Astrocyte of the cerebellum (primary cell): Measurements from ENCODE around the gene SEC16B.
A peak's percentile ranks its signal among the peaks of the same experiment; 100 is the strongest.

Experiments used
- DNase-seq: peaks from one replicate; pipeline ENCODE4 v3.0.0-alpha.2; 2011; ENCODE audit warnings: low read depth
- H3K4me3 ChIP-seq: 2 replicates; pipeline ENCODE4 v1.5.1; 2011; ENCODE audit warnings: mild to moderate bottlenecking, low read depth, low read length, moderate library complexity
- in situ Hi-C: cut with HindIII; loops from 2 replicates; pipeline ENCODE4 v1.10.0; 2017; ENCODE audit warnings: low sequenced_read_pairs
- TF ChIP-seq, protein P1 (sequence below): IDR thresholded peaks from 2 replicates; pipeline ENCODE4 v1.5.1; 2012; ENCODE audit warnings: low read length, low read depth, moderate library complexity, mild to moderate bottlenecking; ENCODE audit errors: missing control alignments

SEC16B gene

DNA sequence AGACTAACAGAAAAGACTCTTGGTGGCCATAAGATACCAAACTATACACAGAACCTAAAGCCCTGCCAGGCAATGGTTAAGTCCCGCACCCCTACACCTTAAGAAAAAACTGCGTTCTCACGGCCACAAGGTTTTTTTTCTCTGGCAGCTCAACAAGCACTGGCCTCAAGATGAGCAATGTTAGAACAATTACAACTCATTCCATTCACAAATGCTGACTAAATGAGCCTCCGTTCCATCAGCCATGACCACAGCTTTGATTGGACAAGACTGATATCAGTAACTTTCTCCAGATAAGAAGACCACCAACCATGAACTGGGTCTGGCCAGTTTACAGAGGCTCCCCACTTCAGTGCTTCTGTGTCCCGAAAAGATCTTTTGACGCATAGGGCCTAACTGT is 31.9 kb downstream of the SEC16B start:
- TF ChIP-seq, protein P1, sequence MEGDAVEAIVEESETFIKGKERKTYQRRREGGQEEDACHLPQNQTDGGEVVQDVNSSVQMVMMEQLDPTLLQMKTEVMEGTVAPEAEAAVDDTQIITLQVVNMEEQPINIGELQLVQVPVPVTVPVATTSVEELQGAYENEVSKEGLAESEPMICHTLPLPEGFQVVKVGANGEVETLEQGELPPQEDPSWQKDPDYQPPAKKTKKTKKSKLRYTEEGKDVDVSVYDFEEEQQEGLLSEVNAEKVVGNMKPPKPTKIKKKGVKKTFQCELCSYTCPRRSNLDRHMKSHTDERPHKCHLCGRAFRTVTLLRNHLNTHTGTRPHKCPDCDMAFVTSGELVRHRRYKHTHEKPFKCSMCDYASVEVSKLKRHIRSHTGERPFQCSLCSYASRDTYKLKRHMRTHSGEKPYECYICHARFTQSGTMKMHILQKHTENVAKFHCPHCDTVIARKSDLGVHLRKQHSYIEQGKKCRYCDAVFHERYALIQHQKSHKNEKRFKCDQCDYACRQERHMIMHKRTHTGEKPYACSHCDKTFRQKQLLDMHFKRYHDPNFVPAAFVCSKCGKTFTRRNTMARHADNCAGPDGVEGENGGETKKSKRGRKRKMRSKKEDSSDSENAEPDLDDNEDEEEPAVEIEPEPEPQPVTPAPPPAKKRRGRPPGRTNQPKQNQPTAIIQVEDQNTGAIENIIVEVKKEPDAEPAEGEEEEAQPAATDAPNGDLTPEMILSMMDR = no peak
- no peak overlapping the region for H3K4me3 ChIP-seq
- in situ Hi-C loops = loop anchor here (25.0 kb wide), 1 partner anchor 1026 kb away; no protein-coding TSS in a partner anchor
- DNase-seq = peak; percentile 35

DNA sequence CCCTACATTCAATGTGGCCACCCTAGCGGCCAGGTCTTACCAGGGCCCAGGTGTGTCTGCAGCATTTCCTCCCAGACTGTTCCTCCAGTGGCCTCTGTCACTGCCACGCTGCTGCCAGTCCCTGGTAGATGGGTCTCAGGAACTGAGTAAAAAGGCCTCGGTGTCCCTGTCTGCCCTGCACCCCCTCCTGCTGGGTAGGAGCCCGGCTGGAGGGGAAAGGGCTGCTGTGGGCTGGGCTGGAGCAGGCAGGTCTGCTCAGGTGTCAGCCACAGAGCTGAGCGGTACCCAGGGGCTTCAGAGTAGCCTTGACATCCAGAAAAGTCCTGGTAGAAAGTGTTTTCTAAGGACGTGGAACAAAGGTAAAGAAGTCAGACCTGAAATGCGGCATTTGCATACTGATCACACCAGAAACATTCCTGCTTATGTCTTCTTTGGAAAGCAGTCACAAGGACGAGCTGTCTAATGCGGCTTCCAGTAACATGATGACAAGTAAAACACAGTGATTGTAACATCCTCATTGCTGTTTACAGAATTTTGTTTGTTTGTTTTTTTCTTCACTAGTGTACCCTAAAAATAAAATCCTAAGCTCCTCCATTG is 32.6 kb downstream of the SEC16B start:
- in situ Hi-C loops = loop anchor here (25.0 kb wide), 1 partner anchor 1025 kb away; no protein-coding TSS in a partner anchor
- no peak for DNase-seq
- H3K4me3 ChIP-seq = no peak overlapping the region

DNA sequence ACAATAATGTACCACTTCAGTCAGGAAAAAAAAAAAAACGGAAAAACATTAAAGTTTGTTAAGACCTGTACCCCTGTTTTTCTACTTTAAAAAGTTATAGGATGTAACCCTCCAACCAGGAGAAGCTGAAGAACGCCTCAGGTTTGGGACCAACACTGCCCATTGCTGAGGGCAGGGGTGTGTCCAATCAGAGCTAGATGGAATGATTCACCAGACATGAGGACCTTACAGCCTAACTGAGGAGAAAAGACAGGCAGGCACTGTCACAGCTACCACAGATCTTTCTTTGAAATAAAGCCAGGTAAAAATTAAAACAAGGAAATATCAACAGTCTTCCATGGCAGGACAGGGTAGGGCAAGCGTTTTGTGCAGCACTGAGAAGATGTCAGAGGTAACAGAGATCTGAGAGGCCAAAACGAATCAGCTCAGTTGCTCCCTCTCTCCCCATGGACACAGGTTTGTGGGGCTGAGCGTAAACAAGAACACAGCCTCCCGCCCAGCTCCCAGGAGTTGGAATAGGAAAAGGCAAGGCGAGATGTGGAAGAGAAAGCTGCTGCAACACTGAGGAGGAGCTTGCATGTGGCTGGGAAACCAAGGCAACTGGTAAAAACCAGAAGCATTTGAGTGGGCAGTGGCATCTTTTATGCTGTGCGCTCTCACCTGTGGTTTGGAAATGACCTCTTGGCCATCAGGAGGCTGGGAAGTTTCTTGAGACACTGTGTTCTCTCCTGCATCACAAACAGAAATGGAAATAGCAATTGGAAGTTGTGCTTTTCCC is 34.0 kb downstream of the SEC16B start:
- TF ChIP-seq, protein P1 = no peak
- no peak overlapping the region for H3K4me3 ChIP-seq
- no peak for DNase-seq
- in situ Hi-C loops = loop anchor here (25.0 kb wide), 1 partner anchor 1024 kb away; no protein-coding TSS in a partner anchor

More for the DNA sequence above, 32.6 kb downstream of the SEC16B start:
- TF ChIP-seq, protein P1 = no peak

DNA sequence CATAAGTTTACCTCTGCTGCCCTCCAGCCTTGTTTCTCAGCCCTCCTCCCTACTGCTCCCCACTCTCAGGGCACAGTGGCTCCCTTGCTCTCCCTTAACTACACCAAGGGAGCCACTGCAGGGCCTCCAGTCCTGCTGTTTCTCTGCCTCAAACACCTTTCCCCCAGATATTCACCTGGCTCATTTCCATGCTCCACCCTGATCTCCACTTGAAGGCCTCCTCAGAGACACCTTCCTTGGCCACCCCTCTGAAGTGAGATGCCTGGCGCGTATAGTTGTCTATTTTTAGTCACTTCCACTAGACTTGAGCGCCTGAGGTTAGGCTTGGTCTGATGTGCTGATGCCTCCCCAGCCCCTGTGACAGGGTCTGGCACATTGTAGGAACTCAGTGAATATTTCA is 34.9 kb downstream of the SEC16B start:
- TF ChIP-seq, protein P1 = no peak
- no peak for DNase-seq
- in situ Hi-C loops = loop anchor here (25.0 kb wide), 1 partner anchor 1023 kb away; no protein-coding TSS in a partner anchor
- H3K4me3 ChIP-seq = no peak overlapping the region

DNA sequence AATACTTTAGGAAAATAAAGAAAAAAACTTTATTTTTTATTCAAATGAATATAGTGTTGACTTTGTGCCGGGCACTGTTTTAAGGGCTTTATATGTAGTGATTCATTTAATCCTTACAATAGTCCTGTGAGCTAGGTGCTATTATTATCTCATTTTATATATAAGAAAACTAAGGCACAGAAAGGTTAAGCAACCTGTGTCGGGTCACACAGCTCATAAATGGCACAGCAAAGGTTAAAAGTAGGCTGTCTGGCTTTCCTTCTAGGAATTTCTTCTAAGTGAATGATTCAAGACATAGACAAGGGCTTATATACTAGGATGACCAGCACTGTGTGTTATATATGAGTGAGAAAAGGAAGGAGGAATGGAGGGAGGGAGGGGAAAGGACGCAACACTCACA is 35.4 kb downstream of the SEC16B start:
- TF ChIP-seq, protein P1 = no peak
- H3K4me3 ChIP-seq = no peak overlapping the region
- in situ Hi-C loops = loop anchor here (25.0 kb wide), 1 partner anchor 1022 kb away; no protein-coding TSS in a partner anchor
- no peak for DNase-seq

DNA sequence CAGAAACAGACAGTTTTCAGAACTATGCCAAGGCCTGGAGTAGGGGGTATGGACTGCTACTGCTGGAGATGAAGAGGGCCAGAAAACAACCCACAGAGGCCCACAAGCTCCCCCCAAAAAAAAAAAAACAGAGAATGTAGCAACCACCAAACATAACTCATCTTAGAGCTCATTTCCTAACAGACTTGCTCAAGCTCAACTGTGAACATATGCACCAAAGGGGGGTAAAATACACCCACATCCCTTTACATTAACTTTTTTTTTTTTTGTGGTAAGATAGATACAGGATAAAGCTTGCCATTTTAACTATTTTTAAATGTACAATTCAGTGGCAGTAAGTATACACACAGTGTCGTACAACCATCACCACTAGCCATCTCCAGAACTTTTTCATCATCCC is 36.0 kb downstream of the SEC16B start:
- TF ChIP-seq, protein P1 = no peak
- DNase-seq = no peak
- H3K4me3 ChIP-seq = no peak overlapping the region
- in situ Hi-C loops = loop anchor here (25.0 kb wide), 1 partner anchor 1022 kb away; no protein-coding TSS in a partner anchor
